HL-60 (cell line): ENCODE data around the gene CHM.
"Not testable (repeated sequence)": the region's sequence is repeated elsewhere in the genome, so short reads cannot be mapped to it uniquely, and the experiment has no call there.

Experiments
- DNase-seq, 2 experiments: peaks; one replicate each; pipeline ENCODE4 v3.0.0-alpha.2; 2010 to 2020; ENCODE audit warnings: low read depth in 1 of 2, low spot score in 1 of 2
- H3K27ac ChIP-seq: fragments of 250-450 bp; sonication (Bioruptor Pico); replicated peaks from 2 replicates; pipeline ENCODE4 v1.5.1; 2020; ENCODE audit warnings: mild to moderate bottlenecking, moderate library complexity
- H3K27me3 ChIP-seq: fragments of 250-450 bp; sonication (Bioruptor Pico); 2 replicates; pipeline ENCODE4 v1.5.1; 2021; ENCODE audit warnings: mild to moderate bottlenecking, moderate library complexity; ENCODE audit not compliant: insufficient read depth, poor library complexity, severe bottlenecking
- H3K4me3 ChIP-seq: replicated peaks from 2 replicates; pipeline ENCODE4 v1.5.1; 2011; ENCODE audit warnings: mild to moderate bottlenecking, control low read depth, low read length; ENCODE audit not compliant: insufficient read depth
- GABPA ChIP-seq: IDR thresholded peaks from 2 replicates; pipeline ENCODE4 v1.6.1; 2012; ENCODE audit warnings: low read depth
- POLR2AphosphoS5 ChIP-seq: IDR thresholded peaks from 2 replicates; pipeline ENCODE4 v1.6.1; 2012; ENCODE audit warnings: low read depth
- SPI1 ChIP-seq: IDR thresholded peaks from 2 replicates; pipeline ENCODE4 v1.6.1; 2012; ENCODE audit warnings: low read depth, mild to moderate bottlenecking, borderline replicate concordance
- TF ChIP-seq, protein P1 (sequence below): IDR thresholded peaks from 2 replicates; pipeline ENCODE4 v1.6.1; 2012; ENCODE audit warnings: low read depth; ENCODE audit not compliant: insufficient replicate concordance
- TF ChIP-seq, protein P2 (sequence below): IDR thresholded peaks from one replicate; pipeline ENCODE4 v1.5.1; 2011; ENCODE audit warnings: low read length, control low read depth, inconsistent platforms; ENCODE audit not compliant: insufficient read depth

CHM gene

DNA sequence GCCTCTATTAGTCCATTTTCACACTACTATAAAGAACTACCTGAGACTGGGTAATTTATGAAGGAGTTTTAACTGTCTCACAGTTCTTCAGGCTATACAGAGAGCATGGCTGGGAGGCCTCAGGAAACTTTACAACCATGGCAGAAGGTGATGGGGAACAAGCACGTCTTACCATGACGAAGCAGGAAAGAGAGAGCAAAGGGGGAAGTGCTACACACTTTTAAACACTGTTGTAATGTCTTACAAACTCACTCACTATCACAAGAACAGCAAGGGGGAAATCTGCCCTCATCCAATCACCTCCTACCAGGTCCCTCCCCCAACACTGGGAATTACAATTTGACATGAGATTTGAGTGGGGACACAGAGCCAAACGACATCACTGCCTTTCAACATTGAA lies 107.4 kb downstream of the CHM start:
- H3K4me3 ChIP-seq, H3K27me3 ChIP-seq: not testable (repeated sequence)
- DNase-seq, result peak in 1 of 2 experiments; percentile 49
- TF ChIP-seq SPI1, result peak; percentile 75
- peak overlapping the region; percentile 39 for H3K27ac ChIP-seq

GRCh38 chrX:85934399-85934798 lies 113.0 kb downstream of the CHM start:
- H3K27me3 ChIP-seq, H3K27ac ChIP-seq, DNase-seq, H3K4me3 ChIP-seq: not testable (repeated sequence)

GRCh38 chrX:85930099-85930498 lies 117.3 kb downstream of the CHM start:
- no peaks in the 10 kb centered on the region for H3K27me3 ChIP-seq
- H3K4me3 ChIP-seq, result no peak overlapping the region
- DNase-seq, result no peak
- H3K27ac ChIP-seq, result no peak overlapping the region
- TF ChIP-seq SPI1, result no peak
- TF ChIP-seq, protein P1, sequence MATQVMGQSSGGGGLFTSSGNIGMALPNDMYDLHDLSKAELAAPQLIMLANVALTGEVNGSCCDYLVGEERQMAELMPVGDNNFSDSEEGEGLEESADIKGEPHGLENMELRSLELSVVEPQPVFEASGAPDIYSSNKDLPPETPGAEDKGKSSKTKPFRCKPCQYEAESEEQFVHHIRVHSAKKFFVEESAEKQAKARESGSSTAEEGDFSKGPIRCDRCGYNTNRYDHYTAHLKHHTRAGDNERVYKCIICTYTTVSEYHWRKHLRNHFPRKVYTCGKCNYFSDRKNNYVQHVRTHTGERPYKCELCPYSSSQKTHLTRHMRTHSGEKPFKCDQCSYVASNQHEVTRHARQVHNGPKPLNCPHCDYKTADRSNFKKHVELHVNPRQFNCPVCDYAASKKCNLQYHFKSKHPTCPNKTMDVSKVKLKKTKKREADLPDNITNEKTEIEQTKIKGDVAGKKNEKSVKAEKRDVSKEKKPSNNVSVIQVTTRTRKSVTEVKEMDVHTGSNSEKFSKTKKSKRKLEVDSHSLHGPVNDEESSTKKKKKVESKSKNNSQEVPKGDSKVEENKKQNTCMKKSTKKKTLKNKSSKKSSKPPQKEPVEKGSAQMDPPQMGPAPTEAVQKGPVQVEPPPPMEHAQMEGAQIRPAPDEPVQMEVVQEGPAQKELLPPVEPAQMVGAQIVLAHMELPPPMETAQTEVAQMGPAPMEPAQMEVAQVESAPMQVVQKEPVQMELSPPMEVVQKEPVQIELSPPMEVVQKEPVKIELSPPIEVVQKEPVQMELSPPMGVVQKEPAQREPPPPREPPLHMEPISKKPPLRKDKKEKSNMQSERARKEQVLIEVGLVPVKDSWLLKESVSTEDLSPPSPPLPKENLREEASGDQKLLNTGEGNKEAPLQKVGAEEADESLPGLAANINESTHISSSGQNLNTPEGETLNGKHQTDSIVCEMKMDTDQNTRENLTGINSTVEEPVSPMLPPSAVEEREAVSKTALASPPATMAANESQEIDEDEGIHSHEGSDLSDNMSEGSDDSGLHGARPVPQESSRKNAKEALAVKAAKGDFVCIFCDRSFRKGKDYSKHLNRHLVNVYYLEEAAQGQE, result no peak
- TF ChIP-seq GABPA, result no peak
- TF ChIP-seq POLR2AphosphoS5, result no peak

DNA sequence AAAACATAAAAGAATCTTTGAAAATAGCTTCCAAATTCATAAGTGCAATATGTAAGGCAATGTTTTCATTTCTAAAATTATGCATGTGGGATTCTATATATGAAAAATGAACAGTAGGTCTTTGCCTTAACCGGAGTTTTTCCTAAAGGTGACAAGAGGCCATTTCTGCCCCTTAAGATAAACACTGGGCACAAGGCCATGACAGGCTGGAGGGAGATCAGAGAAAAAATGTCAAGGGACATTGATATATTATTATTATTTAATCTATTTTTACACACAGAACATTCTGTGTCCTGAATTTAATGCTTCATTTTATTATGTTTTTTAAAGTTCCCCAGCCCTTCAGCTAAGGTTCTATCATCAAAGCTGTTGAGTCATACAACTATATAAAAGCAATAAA lies 118.8 kb downstream of the CHM start:
- TF ChIP-seq GABPA, result no peak
- TF ChIP-seq, protein P1, result no peak
- TF ChIP-seq SPI1, result no peak
- no peak for TF ChIP-seq POLR2AphosphoS5
- TF ChIP-seq, protein P2, sequence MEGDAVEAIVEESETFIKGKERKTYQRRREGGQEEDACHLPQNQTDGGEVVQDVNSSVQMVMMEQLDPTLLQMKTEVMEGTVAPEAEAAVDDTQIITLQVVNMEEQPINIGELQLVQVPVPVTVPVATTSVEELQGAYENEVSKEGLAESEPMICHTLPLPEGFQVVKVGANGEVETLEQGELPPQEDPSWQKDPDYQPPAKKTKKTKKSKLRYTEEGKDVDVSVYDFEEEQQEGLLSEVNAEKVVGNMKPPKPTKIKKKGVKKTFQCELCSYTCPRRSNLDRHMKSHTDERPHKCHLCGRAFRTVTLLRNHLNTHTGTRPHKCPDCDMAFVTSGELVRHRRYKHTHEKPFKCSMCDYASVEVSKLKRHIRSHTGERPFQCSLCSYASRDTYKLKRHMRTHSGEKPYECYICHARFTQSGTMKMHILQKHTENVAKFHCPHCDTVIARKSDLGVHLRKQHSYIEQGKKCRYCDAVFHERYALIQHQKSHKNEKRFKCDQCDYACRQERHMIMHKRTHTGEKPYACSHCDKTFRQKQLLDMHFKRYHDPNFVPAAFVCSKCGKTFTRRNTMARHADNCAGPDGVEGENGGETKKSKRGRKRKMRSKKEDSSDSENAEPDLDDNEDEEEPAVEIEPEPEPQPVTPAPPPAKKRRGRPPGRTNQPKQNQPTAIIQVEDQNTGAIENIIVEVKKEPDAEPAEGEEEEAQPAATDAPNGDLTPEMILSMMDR, result no peak
- no peaks in the 10 kb centered on the region for H3K27me3 ChIP-seq
- DNase-seq, result no peak
- H3K4me3 ChIP-seq, result no peak overlapping the region
- H3K27ac ChIP-seq, result no peak overlapping the region

DNA sequence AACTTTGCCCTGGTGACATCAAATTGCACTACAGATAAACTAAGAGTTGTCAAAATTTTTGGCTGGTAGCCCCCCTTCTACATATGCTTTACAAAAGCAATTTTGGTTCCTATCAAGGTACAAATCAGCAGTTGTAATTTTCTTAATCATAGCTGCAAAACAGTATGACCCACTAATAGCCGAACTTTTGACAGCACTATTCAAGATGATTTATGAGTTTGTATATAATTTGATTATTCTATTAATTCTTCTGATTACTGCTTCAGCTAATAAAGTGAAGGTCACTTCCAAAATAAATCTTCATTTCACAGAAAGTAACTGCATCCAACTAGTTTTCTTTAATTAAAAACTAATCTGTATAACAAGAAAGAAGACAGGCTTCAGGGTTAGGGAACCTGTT lies 119.6 kb downstream of the CHM start:
- no peak for TF ChIP-seq SPI1
- TF ChIP-seq, protein P2, result no peak
- no peak for TF ChIP-seq GABPA
- no peak for TF ChIP-seq POLR2AphosphoS5
- TF ChIP-seq, protein P1, result no peak
- no peaks in the 10 kb centered on the region for H3K27me3 ChIP-seq
- no peak overlapping the region for H3K4me3 ChIP-seq
- H3K27ac ChIP-seq, result no peak overlapping the region
- no peak for DNase-seq
